Measurements from ENCODE around the gene ACADS. TPM values are rescaled to one million over a fixed set of nuclear protein-coding genes. Genes with fewer than 3 reads are reported as not detected.
"Not testable (repeated sequence)": the region's sequence is repeated elsewhere in the genome, so short reads cannot be mapped to it uniquely, and the experiment has no call there.

ACADS gene
- total RNA-seq, 1 experiment from 2014 or later: 11.0 TPM

DNA sequence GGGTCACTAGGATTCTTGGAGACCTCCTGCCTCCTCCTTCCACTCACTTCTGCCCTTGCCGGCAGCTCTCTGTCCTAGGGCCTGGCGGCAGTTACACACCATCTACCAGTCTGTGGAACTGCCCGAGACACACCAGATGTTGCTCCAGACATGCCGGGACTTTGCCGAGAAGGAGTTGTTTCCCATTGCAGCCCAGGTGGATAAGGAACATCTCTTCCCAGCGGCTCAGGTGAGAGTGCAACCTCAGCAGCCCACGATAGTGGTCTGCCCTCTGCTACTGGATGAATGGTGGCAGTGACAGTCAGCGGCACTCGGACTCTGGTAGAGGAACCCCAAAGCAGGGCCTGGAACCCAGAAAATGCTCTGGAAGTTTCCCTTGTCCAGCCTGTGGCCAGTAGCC is 1.3 kb downstream of the ACADS start:
- H3K27ac Mint-ChIP-seq: no peak overlapping the region
- peak overlapping the region; percentile 86; the same call in 1 of the 2 replicates for H3K4me3 Mint-ChIP-seq
- DNase-seq (ENCODE audit: low spot score) (no peak), ATAC-seq (no peak)
- peaks cover 33% of the 10 kb centered on the region for H3K36me3 Mint-ChIP-seq
- POLR2A ChIA-PET: no interaction called here
- H3K9me3 Mint-ChIP-seq: no peaks in the 10 kb centered on the region
- H3K4me1 Mint-ChIP-seq: peaks cover 13% of the 10 kb centered on the region
- CTCF ChIA-PET: interaction anchor here (1.1 kb wide), 1 partner anchor 245 kb away, joined by 3 read pairs; no protein-coding TSS in a partner anchor
- TF ChIP-seq ESRRA (CRISPR knock-in tag; IDR thresholded peaks at IDR 0.05; ENCODE audit: borderline replicate concordance): no peak
- TF ChIP-seq, protein P1, sequence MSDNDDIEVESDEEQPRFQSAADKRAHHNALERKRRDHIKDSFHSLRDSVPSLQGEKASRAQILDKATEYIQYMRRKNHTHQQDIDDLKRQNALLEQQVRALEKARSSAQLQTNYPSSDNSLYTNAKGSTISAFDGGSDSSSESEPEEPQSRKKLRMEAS (CRISPR knock-in tag; IDR thresholded peaks at IDR 0.05): no peak
- TF ChIP-seq, protein P2, sequence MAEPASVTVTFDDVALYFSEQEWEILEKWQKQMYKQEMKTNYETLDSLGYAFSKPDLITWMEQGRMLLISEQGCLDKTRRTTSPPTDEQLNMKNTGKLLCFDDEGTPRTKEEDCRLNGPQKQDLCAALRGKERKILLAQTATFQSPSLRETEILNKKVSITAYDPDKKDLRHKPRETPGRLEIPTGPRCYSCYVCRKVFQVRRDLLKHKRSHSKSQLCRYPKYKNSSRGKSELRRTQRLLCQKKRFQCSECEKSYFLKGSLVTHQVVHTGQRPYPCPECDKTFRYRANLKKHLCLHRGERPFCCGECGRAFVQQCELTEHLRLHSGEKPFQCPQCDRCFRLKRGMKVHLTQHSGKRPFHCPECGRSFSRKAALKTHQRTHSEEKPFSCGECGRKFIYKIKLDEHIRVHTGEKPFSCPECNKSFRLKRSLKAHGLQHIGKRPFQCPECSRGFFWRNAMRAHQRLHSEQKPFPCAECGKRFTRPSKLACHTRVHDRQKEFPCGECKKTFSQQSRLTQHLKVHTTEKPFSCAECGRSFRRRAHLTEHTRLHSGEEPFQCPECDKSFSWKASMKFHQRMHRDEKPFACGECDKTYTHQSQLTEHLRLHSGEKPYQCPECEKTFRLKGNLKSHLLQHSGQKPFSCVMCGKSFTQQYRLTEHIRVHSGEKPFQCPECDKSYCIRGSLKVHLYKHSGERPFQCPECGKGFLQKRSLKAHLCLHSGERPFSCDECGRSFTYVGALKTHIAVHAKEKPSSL (CRISPR knock-in tag; conservative IDR thresholded peaks at IDR 0.05): no peak
- TF ChIP-seq ZBTB21 (CRISPR knock-in tag; IDR thresholded peaks at IDR 0.05; ENCODE audit: borderline replicate concordance): no peak
- no peak for TF ChIP-seq ELF4 (CRISPR knock-in tag; IDR thresholded peaks at IDR 0.05; ENCODE audit: low read depth)
- peaks cover 4% of the 10 kb centered on the region; the same call in 1 of the 2 replicates for H3K27me3 Mint-ChIP-seq (ENCODE audit: low read depth)

DNA sequence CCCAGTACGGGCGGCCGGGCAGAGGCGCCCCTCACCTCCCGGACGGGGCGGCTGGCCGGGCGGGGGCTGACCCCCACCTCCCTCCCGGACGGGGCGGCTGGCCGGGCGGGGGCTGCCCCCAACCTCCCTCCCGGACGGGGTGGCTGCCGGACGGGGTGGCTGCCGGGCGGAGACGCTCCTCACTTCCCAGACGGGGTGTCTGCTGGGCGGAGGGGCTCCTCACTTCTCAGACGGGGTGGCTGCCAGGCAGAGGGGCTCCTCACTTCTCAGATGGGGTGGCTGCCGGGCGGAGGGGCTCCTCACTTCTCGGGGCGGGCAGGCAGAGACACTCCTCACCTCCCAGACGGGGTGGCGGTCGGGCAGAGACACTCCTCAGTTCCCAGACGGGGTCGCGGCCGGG is 6.6 kb downstream of the ACADS start:
- H3K27ac Mint-ChIP-seq; H3K9me3 Mint-ChIP-seq; CTCF ChIA-PET; H3K27me3 Mint-ChIP-seq (ENCODE audit: low read depth); ATAC-seq; POLR2A ChIA-PET; H3K4me3 Mint-ChIP-seq; H3K4me1 Mint-ChIP-seq; DNase-seq (ENCODE audit: low spot score): not testable (repeated sequence)
- H3K36me3 Mint-ChIP-seq: peaks cover 22% of the 10 kb centered on the region

DNA sequence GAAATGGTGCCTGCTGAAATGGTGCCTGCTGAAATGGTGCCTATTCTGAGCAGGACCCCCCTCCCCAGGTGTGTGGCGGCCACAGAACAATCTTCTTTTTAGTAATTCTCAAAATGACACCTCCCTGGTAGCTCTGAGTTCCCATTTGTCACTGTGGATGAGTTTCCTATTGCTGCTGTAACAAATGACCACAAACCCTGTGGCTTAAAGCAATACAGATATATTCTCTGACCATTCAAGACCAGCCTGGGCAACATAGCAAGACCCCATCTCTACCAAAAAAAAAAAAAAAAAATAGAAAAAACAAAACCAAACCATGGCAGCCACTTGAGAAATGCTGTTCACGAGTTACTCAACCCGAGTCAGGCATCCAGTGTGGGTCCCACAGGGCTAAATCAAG is 7.9 kb downstream of the ACADS start:
- ATAC-seq: no peak
- Mint-ChIP-seq H3K4me3 (no peak overlapping the region), H3K9me3 (peaks cover 5% of the 10 kb centered on the region), H3K36me3 (peaks cover 22% of the 10 kb centered on the region), H3K4me1 (no peaks in the 10 kb centered on the region), H3K27me3 (ENCODE audit: low read depth) (no peaks in the 10 kb centered on the region), H3K27ac (no peak overlapping the region)
- POLR2A ChIA-PET: no interaction called here
- no peak for TF ChIP-seq SP1 (CRISPR knock-in tag; conservative IDR thresholded peaks at IDR 0.05)
- TF ChIP-seq HMGA2 (CRISPR knock-in tag; IDR thresholded peaks at IDR 0.05): no peak
- TF ChIP-seq ZNF232 (CRISPR knock-in tag; IDR thresholded peaks at IDR 0.05): no peak
- no peak for TF ChIP-seq ATF1 (CRISPR knock-in tag; IDR thresholded peaks at IDR 0.05)
- TF ChIP-seq CBFB (CRISPR knock-in tag; IDR thresholded peaks at IDR 0.05; ENCODE audit: low read depth): no peak
- no peak for TF ChIP-seq PRRX2 (CRISPR knock-in tag; IDR thresholded peaks at IDR 0.05)
- no peak for TF ChIP-seq ZBTB21 (CRISPR knock-in tag; IDR thresholded peaks at IDR 0.05; ENCODE audit: borderline replicate concordance)
- no peak for TF ChIP-seq CREM (CRISPR knock-in tag; IDR thresholded peaks at IDR 0.05)
- TF ChIP-seq, protein P3, sequence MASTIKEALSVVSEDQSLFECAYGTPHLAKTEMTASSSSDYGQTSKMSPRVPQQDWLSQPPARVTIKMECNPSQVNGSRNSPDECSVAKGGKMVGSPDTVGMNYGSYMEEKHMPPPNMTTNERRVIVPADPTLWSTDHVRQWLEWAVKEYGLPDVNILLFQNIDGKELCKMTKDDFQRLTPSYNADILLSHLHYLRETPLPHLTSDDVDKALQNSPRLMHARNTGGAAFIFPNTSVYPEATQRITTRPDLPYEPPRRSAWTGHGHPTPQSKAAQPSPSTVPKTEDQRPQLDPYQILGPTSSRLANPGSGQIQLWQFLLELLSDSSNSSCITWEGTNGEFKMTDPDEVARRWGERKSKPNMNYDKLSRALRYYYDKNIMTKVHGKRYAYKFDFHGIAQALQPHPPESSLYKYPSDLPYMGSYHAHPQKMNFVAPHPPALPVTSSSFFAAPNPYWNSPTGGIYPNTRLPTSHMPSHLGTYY (CRISPR knock-in tag; IDR thresholded peaks at IDR 0.05): no peak
- TF ChIP-seq, protein P4, sequence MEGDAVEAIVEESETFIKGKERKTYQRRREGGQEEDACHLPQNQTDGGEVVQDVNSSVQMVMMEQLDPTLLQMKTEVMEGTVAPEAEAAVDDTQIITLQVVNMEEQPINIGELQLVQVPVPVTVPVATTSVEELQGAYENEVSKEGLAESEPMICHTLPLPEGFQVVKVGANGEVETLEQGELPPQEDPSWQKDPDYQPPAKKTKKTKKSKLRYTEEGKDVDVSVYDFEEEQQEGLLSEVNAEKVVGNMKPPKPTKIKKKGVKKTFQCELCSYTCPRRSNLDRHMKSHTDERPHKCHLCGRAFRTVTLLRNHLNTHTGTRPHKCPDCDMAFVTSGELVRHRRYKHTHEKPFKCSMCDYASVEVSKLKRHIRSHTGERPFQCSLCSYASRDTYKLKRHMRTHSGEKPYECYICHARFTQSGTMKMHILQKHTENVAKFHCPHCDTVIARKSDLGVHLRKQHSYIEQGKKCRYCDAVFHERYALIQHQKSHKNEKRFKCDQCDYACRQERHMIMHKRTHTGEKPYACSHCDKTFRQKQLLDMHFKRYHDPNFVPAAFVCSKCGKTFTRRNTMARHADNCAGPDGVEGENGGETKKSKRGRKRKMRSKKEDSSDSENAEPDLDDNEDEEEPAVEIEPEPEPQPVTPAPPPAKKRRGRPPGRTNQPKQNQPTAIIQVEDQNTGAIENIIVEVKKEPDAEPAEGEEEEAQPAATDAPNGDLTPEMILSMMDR (IDR thresholded peaks at IDR 0.05): no peak
- CTCF ChIA-PET: interaction anchor here (1.3 kb wide), 1 partner anchor 272 kb away, joined by 3 read pairs; no protein-coding TSS in a partner anchor
- no peak for DNase-seq (ENCODE audit: low spot score)

DNA sequence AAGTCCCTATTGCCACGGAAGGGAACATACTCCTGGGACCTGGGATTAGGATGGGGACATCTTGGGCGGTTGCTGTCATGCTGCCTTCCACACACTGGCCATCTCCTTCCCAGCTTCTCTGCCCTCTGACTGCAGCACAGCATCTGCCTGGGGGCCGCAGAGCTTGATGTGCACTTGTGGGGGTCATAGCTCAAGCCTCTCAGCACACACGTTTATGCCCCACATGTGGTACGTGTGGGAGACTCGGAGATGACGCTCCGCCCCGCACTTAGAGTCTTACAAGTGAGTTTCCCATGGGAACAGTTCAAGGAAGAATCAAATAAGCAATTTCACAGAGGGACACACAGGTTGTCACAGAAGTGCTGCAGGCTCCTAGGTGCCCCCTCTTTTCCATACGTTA is 8.6 kb downstream of the ACADS start:
- peaks cover 22% of the 10 kb centered on the region for H3K36me3 Mint-ChIP-seq
- H3K4me1 Mint-ChIP-seq: no peaks in the 10 kb centered on the region
- no peaks in the 10 kb centered on the region for H3K27me3 Mint-ChIP-seq (ENCODE audit: low read depth)
- no peak overlapping the region for H3K4me3 Mint-ChIP-seq
- POLR2A ChIA-PET: no interaction called here
- CTCF ChIA-PET: interaction anchor here (1.3 kb wide), 1 partner anchor 271 kb away, joined by 3 read pairs; no protein-coding TSS in a partner anchor
- H3K27ac Mint-ChIP-seq: 0 out of 2 replicates have a peak overlapping the region, but pooled peaks have one; percentile 49
- ATAC-seq (no peak), DNase-seq (ENCODE audit: low spot score) (no peak)
- H3K9me3 Mint-ChIP-seq: peaks cover 5% of the 10 kb centered on the region
- TF ChIP-seq, protein P5, sequence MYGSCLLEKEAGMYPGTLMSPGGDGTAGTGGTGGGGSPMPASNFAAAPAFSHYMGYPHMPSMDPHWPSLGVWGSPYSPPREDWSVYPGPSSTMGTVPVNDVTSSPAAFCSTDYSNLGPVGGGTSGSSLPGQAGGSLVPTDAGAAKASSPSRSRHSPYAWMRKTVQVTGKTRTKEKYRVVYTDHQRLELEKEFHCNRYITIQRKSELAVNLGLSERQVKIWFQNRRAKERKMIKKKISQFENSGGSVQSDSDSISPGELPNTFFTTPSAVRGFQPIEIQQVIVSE (CRISPR knock-in tag; IDR thresholded peaks at IDR 0.05; ENCODE audit: borderline replicate concordance): no peak
- no peak for TF ChIP-seq NR2C2 (CRISPR knock-in tag; IDR thresholded peaks at IDR 0.05)
- TF ChIP-seq, protein P6, sequence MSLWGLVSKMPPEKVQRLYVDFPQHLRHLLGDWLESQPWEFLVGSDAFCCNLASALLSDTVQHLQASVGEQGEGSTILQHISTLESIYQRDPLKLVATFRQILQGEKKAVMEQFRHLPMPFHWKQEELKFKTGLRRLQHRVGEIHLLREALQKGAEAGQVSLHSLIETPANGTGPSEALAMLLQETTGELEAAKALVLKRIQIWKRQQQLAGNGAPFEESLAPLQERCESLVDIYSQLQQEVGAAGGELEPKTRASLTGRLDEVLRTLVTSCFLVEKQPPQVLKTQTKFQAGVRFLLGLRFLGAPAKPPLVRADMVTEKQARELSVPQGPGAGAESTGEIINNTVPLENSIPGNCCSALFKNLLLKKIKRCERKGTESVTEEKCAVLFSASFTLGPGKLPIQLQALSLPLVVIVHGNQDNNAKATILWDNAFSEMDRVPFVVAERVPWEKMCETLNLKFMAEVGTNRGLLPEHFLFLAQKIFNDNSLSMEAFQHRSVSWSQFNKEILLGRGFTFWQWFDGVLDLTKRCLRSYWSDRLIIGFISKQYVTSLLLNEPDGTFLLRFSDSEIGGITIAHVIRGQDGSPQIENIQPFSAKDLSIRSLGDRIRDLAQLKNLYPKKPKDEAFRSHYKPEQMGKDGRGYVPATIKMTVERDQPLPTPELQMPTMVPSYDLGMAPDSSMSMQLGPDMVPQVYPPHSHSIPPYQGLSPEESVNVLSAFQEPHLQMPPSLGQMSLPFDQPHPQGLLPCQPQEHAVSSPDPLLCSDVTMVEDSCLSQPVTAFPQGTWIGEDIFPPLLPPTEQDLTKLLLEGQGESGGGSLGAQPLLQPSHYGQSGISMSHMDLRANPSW (CRISPR knock-in tag; conservative IDR thresholded peaks at IDR 0.05; ENCODE audit: low read depth): no peak
- TF ChIP-seq, protein P7, sequence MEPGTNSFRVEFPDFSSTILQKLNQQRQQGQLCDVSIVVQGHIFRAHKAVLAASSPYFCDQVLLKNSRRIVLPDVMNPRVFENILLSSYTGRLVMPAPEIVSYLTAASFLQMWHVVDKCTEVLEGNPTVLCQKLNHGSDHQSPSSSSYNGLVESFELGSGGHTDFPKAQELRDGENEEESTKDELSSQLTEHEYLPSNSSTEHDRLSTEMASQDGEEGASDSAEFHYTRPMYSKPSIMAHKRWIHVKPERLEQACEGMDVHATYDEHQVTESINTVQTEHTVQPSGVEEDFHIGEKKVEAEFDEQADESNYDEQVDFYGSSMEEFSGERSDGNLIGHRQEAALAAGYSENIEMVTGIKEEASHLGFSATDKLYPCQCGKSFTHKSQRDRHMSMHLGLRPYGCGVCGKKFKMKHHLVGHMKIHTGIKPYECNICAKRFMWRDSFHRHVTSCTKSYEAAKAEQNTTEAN (CRISPR knock-in tag; IDR thresholded peaks at IDR 0.05): no peak

Data from WTC11 (cell line).